Panc1 (cell line): ENCODE data around the gene ALKBH7. TPM values are rescaled to one million over a fixed set of nuclear protein-coding genes. Genes with fewer than 3 reads are reported as not detected.
"Not testable (repeated sequence)": the region's sequence is repeated elsewhere in the genome, so short reads cannot be mapped to it uniquely, and the experiment has no call there.

Experiments used
- ATAC-seq: fragments of 200-7000 bp; cut with Tn5 transposase; 2 replicates; pipeline ENCODE4 v1.9.1; 2020; ENCODE audit warnings: mild to moderate bottlenecking, moderate library complexity
- BruUV-seq: library from RNA; stranded (reverse); fragments of 400-500 nt; replicated peaks from 2 replicates; lab custom pipeline; 2021; lab: Mats Ljungman, UMichigan
- CTCF ChIA-PET: fragments of 300-600 bp; sonication (Branson Sonifier 250); formaldehyde crosslinking; loops from one replicate; lab custom pipeline; 2022; ENCODE audit warnings: antibody characterized with exemption; lab: Charles Lee
- POLR2A ChIA-PET: fragments of 300-600 bp; sonication (Branson Sonifier 250); formaldehyde crosslinking; loops from one replicate; lab custom pipeline; 2022; ENCODE audit warnings: antibody characterized with exemption; lab: Charles Lee
- DNase-seq: peaks from one replicate; pipeline ENCODE4 v3.0.0-alpha.2; 2010; ENCODE audit warnings: low read depth, low spot score
- H3K27ac ChIP-seq: 2 replicates; pipeline ENCODE4 v1.5.1; 2011; ENCODE audit warnings: mild to moderate bottlenecking, low read length, inconsistent platforms
- H3K27me3 ChIP-seq: fragments of 200-500 bp; sonication (Bioruptor generic); 2 replicates; pipeline ENCODE4 v1.6.0; 2014; ENCODE audit warnings: low read length, inconsistent platforms; ENCODE audit not compliant: control insufficient read depth, insufficient read depth
- H3K36me3 ChIP-seq: fragments of 200-500 bp; sonication (Bioruptor generic); 2 replicates; pipeline ENCODE4 v1.5.1; 2014; ENCODE audit warnings: inconsistent platforms, mild to moderate bottlenecking, low read length, moderate library complexity; ENCODE audit not compliant: control insufficient read depth, insufficient read depth
- H3K4me1 ChIP-seq: 2 replicates; pipeline ENCODE4 v1.5.1; 2011; ENCODE audit warnings: inconsistent platforms, mild to moderate bottlenecking, low read length, moderate library complexity; ENCODE audit not compliant: control insufficient read depth, insufficient read depth
- H3K4me3 ChIP-seq, 2 experiments: 2 replicates each; pipeline ENCODE4 v1.5.1; 2011 to 2012; ENCODE audit warnings: low read depth in 2 of 2, low read length in 2 of 2, mild to moderate bottlenecking in 2 of 2, inconsistent platforms in 1 of 2, moderate library complexity in 1 of 2
- H3K9me3 ChIP-seq: fragments of 200-500 bp; sonication (Bioruptor generic); 2 replicates; pipeline ENCODE4 v1.5.1; 2014; ENCODE audit warnings: low read depth, mild to moderate bottlenecking, inconsistent platforms, low read length, moderate library complexity; ENCODE audit not compliant: control insufficient read depth, insufficient read depth
- POLR2AphosphoS5 ChIP-seq: IDR thresholded peaks from 2 replicates; pipeline ENCODE4 v1.6.1; 2012; ENCODE audit warnings: mild to moderate bottlenecking, low read depth, low read length, moderate library complexity
- SIN3A ChIP-seq: IDR thresholded peaks from 2 replicates; pipeline ENCODE4 v1.6.1; 2012; ENCODE audit warnings: low read depth, mild to moderate bottlenecking, low read length, moderate library complexity, borderline replicate concordance; ENCODE audit not compliant: insufficient read depth
- TCF7L2 ChIP-seq: IDR thresholded peaks from 2 replicates; pipeline ENCODE4 v1.6.1; 2011; ENCODE audit warnings: mild to moderate bottlenecking, low read depth, low read length, inconsistent platforms
- in situ Hi-C: cut with HindIII; loops from 2 replicates; pipeline ENCODE4 v1.10.0; 2016; ENCODE audit warnings: low sequenced_read_pairs, low pct_unique_long_range_greater_than_20kb
- intact Hi-C: fragments of 100-400 bp; cut with micrococcal nuclease; formaldehyde crosslinking; loops from one replicate; pipeline ENCODE4 v1.10.0; 2022; ENCODE audit not compliant: unreplicated experiment
- total RNA-seq: library from RNA; stranded (reverse); gene quantifications from one replicate; pipeline ENCODE4 v1.2.1, GENCODE V29; 2021; ENCODE audit not compliant: unreplicated experiment
- TF ChIP-seq, protein P1 (sequence below), 2 experiments: IDR thresholded peaks; 2 replicates each; pipeline ENCODE4 v1.6.1; 2011 to 2012; ENCODE audit warnings: low read depth in 2 of 2, control low read depth in 1 of 2, low read length in 1 of 2, mild to moderate bottlenecking in 1 of 2, moderate library complexity in 1 of 2; ENCODE audit not compliant: insufficient read depth in 1 of 2
- TF ChIP-seq, protein P2 (sequence below): fragments of 450-650 bp; IDR thresholded peaks from 2 replicates; pipeline ENCODE4 v1.5.1; 2017; ENCODE audit warnings: mild to moderate bottlenecking

Gene ALKBH7
- total RNA-seq, 1 experiment from 2014 or later, result 65.0 TPM

- DNase-seq (no peak), ATAC-seq (no peak)
- TF ChIP-seq, protein P1, sequence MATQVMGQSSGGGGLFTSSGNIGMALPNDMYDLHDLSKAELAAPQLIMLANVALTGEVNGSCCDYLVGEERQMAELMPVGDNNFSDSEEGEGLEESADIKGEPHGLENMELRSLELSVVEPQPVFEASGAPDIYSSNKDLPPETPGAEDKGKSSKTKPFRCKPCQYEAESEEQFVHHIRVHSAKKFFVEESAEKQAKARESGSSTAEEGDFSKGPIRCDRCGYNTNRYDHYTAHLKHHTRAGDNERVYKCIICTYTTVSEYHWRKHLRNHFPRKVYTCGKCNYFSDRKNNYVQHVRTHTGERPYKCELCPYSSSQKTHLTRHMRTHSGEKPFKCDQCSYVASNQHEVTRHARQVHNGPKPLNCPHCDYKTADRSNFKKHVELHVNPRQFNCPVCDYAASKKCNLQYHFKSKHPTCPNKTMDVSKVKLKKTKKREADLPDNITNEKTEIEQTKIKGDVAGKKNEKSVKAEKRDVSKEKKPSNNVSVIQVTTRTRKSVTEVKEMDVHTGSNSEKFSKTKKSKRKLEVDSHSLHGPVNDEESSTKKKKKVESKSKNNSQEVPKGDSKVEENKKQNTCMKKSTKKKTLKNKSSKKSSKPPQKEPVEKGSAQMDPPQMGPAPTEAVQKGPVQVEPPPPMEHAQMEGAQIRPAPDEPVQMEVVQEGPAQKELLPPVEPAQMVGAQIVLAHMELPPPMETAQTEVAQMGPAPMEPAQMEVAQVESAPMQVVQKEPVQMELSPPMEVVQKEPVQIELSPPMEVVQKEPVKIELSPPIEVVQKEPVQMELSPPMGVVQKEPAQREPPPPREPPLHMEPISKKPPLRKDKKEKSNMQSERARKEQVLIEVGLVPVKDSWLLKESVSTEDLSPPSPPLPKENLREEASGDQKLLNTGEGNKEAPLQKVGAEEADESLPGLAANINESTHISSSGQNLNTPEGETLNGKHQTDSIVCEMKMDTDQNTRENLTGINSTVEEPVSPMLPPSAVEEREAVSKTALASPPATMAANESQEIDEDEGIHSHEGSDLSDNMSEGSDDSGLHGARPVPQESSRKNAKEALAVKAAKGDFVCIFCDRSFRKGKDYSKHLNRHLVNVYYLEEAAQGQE (IDR thresholded peaks at IDR 0.05; ENCODE audit: insufficient read depth in 1 of 2, low read depth in 2 of 2, low read length in 1 of 2), result no peak
- TF ChIP-seq TCF7L2, result no peak
- intact Hi-C loops (no loop called here), in situ Hi-C loops (no loop called here)
- ChIA-PET POLR2A (no interaction called here), CTCF (no interaction called here)
- no TSS peak for BruUV-seq
- no peak overlapping the region for H3K27ac ChIP-seq
- H3K9me3 ChIP-seq, result no peaks in the 10 kb centered on the region
- H3K27me3 ChIP-seq, result no peaks in the 10 kb centered on the region
- peaks cover 6% of the 10 kb centered on the region; the same call in 1 of the 2 replicates for H3K36me3 ChIP-seq
- H3K4me1 ChIP-seq, result peaks cover 7% of the 10 kb centered on the region; the same call in 1 of the 2 replicates
- H3K4me3 ChIP-seq, result no peak overlapping the region
These were observed 22.2 kb downstream of the ALKBH7 start for GRCh38 chr19:6394831-6395230.

GRCh38 chr19:6396305-6396704, 23.7 kb downstream of the ALKBH7 start:
- CTCF ChIA-PET, result no interaction called here
- TF ChIP-seq, protein P2, sequence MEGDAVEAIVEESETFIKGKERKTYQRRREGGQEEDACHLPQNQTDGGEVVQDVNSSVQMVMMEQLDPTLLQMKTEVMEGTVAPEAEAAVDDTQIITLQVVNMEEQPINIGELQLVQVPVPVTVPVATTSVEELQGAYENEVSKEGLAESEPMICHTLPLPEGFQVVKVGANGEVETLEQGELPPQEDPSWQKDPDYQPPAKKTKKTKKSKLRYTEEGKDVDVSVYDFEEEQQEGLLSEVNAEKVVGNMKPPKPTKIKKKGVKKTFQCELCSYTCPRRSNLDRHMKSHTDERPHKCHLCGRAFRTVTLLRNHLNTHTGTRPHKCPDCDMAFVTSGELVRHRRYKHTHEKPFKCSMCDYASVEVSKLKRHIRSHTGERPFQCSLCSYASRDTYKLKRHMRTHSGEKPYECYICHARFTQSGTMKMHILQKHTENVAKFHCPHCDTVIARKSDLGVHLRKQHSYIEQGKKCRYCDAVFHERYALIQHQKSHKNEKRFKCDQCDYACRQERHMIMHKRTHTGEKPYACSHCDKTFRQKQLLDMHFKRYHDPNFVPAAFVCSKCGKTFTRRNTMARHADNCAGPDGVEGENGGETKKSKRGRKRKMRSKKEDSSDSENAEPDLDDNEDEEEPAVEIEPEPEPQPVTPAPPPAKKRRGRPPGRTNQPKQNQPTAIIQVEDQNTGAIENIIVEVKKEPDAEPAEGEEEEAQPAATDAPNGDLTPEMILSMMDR, result no peak
- TF ChIP-seq SIN3A, result no peak
- no peak for TF ChIP-seq POLR2AphosphoS5
- TF ChIP-seq TCF7L2, result no peak
- TF ChIP-seq, protein P1 (IDR thresholded peaks at IDR 0.05; ENCODE audit: insufficient read depth in 1 of 2, low read depth in 2 of 2, low read length in 1 of 2), result no peak

GRCh38 chr19:6400062-6400944, 27.7 kb downstream of the ALKBH7 start:
- H3K4me3 ChIP-seq, DNase-seq, in situ Hi-C loops, CTCF ChIA-PET, H3K4me1 ChIP-seq, H3K27me3 ChIP-seq, H3K9me3 ChIP-seq, intact Hi-C loops, ATAC-seq, H3K36me3 ChIP-seq, H3K27ac ChIP-seq, BruUV-seq, POLR2A ChIA-PET: not testable (repeated sequence)

More at GRCh38 chr19:6396305-6396704, 23.7 kb downstream of the ALKBH7 start:
- in situ Hi-C loops (no loop called here), intact Hi-C loops (no loop called here)
- DNase-seq (no peak), ATAC-seq (no peak)
- Histone ChIP-seq H3K4me3 (no peak overlapping the region), H3K27ac (no peak overlapping the region), H3K36me3 (peaks cover 6% of the 10 kb centered on the region; the same call in 1 of the 2 replicates), H3K4me1 (peaks cover 7% of the 10 kb centered on the region; the same call in 1 of the 2 replicates), H3K9me3 (no peaks in the 10 kb centered on the region), H3K27me3 (no peaks in the 10 kb centered on the region)
- no TSS peak for BruUV-seq
- POLR2A ChIA-PET, result no interaction called here
